Left lung (tissue), 10 donors: ENCODE data around the gene NSUN2. TPM values are rescaled to one million over a fixed set of nuclear protein-coding genes. Genes with fewer than 3 reads are reported as not detected.

Experiments
- ATAC-seq: fragments of 200-7000 bp; cut with Tn5 transposase; one replicate; pipeline ENCODE4 v1.9.1; 2020; ENCODE audit warnings: moderate library complexity
- DNase-seq, 4 donors: peaks; one replicate each; pipeline ENCODE4 v3.0.0-alpha.2; 2013 to 2020
- H3K27ac ChIP-seq, 2 donors: fragments of 200-600 bp; sonication (generic) in 1 of 2; one replicate each; pipeline versions ENCODE4 v1.5.0 to v1.8.0; 2020 to 2021
- H3K27me3 ChIP-seq, 2 donors: fragments of 200-600 bp; sonication (generic) in 1 of 2; one replicate each; pipeline versions ENCODE4 v1.5.0 to v1.8.0; 2020 to 2021
- H3K36me3 ChIP-seq, 2 donors: fragments of 200-600 bp; sonication (generic) in 1 of 2; one replicate each; pipeline versions ENCODE4 v1.5.0 to v1.8.0; 2020 to 2021
- H3K4me1 ChIP-seq, 2 donors: fragments of 200-600 bp; one replicate each; pipeline ENCODE4 v1.8.0; 2021
- H3K4me3 ChIP-seq, 2 donors: fragments of 200-600 bp; sonication (generic) in 1 of 2; one replicate each; pipeline versions ENCODE4 v1.5.0 to v1.8.0; 2020 to 2021; ENCODE audit warnings: mild to moderate bottlenecking in 1 of 2
- H3K9me3 ChIP-seq, 2 donors: fragments of 200-600 bp; sonication (generic) in 1 of 2; one replicate each; pipeline versions ENCODE4 v1.5.0 to v1.8.0; 2020 to 2021
- intact Hi-C, 2 donors: fragments of 100-400 bp; cut with DNase I; formaldehyde crosslinking; loops; one replicate each; pipeline versions ENCODE4 v1.11.2 to v1.14.2; 2022
- polyA plus RNA-seq, 6 donors: library from polyadenylated mRNA; unstranded; fragments of 120-200 nt; gene quantifications; one replicate each; pipeline ENCODE4 v1.2.1, GENCODE V29; 2013; ENCODE audit not compliant: insufficient read length in 6 of 6
- total RNA-seq, 2 donors: library from RNA; stranded (reverse); fragmentation: NEBNext Ultra II Directional; extraction: Animal tissue kit (Norgen Biotek cat#: 25700); gene quantifications; one replicate each; pipeline ENCODE4 v1.2.1, GENCODE V29; 2021
- TF ChIP-seq, protein P1 (sequence below), 2 donors: fragments of 200-600 bp; sonication (generic) in 1 of 2; IDR thresholded peaks; one replicate each; pipeline versions ENCODE4 v1.5.0 to v1.8.0; 2021; ENCODE audit warnings: antibody characterized with exemption in 2 of 2
- donor health status: DM: no; HTN: yes; CAD: no.
- donor health status: DM: no; HTN: no; CAD: no.

The NSUN2 gene
- total and polyA plus RNA-seq, 8 donors = 37.5 to 93.9 (median 56.9) TPM

GRCh38 chr5:6582507-6583048 is 50.3 kb downstream of the NSUN2 start:
- peaks cover 0 to 6% of the 10 kb centered on the region in 2 donors for H3K4me1 ChIP-seq
- ATAC-seq (peak; percentile 71), DNase-seq (peak in 1 of 4 donors; percentile 15)
- no peaks in the 10 kb centered on the region for H3K9me3 ChIP-seq
- peaks cover 24 to 80% of the 10 kb centered on the region in 2 donors for H3K27me3 ChIP-seq
- no peaks in the 10 kb centered on the region for H3K36me3 ChIP-seq
- TF ChIP-seq, protein P1, sequence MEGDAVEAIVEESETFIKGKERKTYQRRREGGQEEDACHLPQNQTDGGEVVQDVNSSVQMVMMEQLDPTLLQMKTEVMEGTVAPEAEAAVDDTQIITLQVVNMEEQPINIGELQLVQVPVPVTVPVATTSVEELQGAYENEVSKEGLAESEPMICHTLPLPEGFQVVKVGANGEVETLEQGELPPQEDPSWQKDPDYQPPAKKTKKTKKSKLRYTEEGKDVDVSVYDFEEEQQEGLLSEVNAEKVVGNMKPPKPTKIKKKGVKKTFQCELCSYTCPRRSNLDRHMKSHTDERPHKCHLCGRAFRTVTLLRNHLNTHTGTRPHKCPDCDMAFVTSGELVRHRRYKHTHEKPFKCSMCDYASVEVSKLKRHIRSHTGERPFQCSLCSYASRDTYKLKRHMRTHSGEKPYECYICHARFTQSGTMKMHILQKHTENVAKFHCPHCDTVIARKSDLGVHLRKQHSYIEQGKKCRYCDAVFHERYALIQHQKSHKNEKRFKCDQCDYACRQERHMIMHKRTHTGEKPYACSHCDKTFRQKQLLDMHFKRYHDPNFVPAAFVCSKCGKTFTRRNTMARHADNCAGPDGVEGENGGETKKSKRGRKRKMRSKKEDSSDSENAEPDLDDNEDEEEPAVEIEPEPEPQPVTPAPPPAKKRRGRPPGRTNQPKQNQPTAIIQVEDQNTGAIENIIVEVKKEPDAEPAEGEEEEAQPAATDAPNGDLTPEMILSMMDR (IDR thresholded peaks at IDR 0.05) = no peak
- intact Hi-C loops = no loop called here
- peak overlapping the region; percentile 13 to 21 for H3K4me3 ChIP-seq
- H3K27ac ChIP-seq = no peak overlapping the region

GRCh38 chr5:6581559-6582426 is 51.1 kb downstream of the NSUN2 start:
- no peak overlapping the region for H3K27ac ChIP-seq
- H3K9me3 ChIP-seq = no peaks in the 10 kb centered on the region
- H3K4me3 ChIP-seq = no peak overlapping the region
- H3K4me1 ChIP-seq = peaks cover 0 to 6% of the 10 kb centered on the region in 2 donors
- no peaks in the 10 kb centered on the region for H3K36me3 ChIP-seq
- DNase-seq = no peak
- intact Hi-C loops = no loop called here
- no peak for ATAC-seq
- H3K27me3 ChIP-seq = peaks cover 24 to 80% of the 10 kb centered on the region in 2 donors
- TF ChIP-seq, protein P1 (IDR thresholded peaks at IDR 0.05) = no peak

GRCh38 chr5:6581090-6581489 is 51.8 kb downstream of the NSUN2 start:
- TF ChIP-seq, protein P1 (IDR thresholded peaks at IDR 0.05) = no peak
- Histone ChIP-seq H3K27ac (no peak overlapping the region), H3K4me1 (peaks cover 0 to 6% of the 10 kb centered on the region in 2 donors), H3K9me3 (no peaks in the 10 kb centered on the region), H3K36me3 (no peaks in the 10 kb centered on the region), H3K27me3 (peaks cover 24 to 76% of the 10 kb centered on the region in 2 donors), H3K4me3 (no peak overlapping the region)
- intact Hi-C loops = no loop called here
- no peak for DNase-seq
- ATAC-seq = no peak

GRCh38 chr5:6579535-6579934 is 53.3 kb downstream of the NSUN2 start:
- intact Hi-C loops = no loop called here

More at GRCh38 chr5:6579535-6579934, 53.3 kb downstream of the NSUN2 start:
- Histone ChIP-seq H3K36me3 (no peaks in the 10 kb centered on the region), H3K27me3 (peaks cover 23 to 63% of the 10 kb centered on the region in 2 donors), H3K27ac (no peak overlapping the region), H3K4me3 (no peak overlapping the region), H3K9me3 (no peaks in the 10 kb centered on the region), H3K4me1 (peaks cover 0 to 6% of the 10 kb centered on the region in 2 donors)
- no peak for DNase-seq
- ATAC-seq = no peak
- TF ChIP-seq, protein P1 (IDR thresholded peaks at IDR 0.05) = no peak
